Muscle of back (tissue), 11 donors: Measurements from ENCODE around the gene TOMM5. TPM values are rescaled to one million over a fixed set of nuclear protein-coding genes. Genes with fewer than 3 reads are reported as not detected.
A peak's percentile ranks its signal among the peaks of the same experiment; 100 is the strongest.
"Not testable (repeated sequence)": the region's sequence is repeated elsewhere in the genome, so short reads cannot be mapped to it uniquely, and the experiment has no call there.

Source experiments
- DNase-seq, 3 donors: peaks; one replicate each; pipeline versions ENCODE4 v3.0.0 to v3.0.0-alpha.2; 2013
- polyA plus RNA-seq, 10 donors: library from polyadenylated mRNA; unstranded; fragments of 120-200 nt; gene quantifications; one replicate each; pipeline ENCODE4 v1.2.1, GENCODE V29; 2013; ENCODE audit not compliant: insufficient read length in 10 of 10

The TOMM5 gene
- polyA plus RNA-seq, 10 donors = 71.5 to 102 (median 76.2) TPM

- DNase-seq = peak in 1 of 3 donors; percentile 28
These were observed 26.4 kb upstream of the TOMM5 start for GRCh38 chr9:37618817-37619216.

- peak in 2 of 3 donors; percentile 17 to 36 for DNase-seq
These were observed 25.4 kb upstream of the TOMM5 start for GRCh38 chr9:37617832-37618231.

GRCh38 chr9:37617161-37617560 lies 24.8 kb upstream of the TOMM5 start:
- peak in 1 of 3 donors; percentile 21 for DNase-seq

- no peak for DNase-seq
These were observed 19.6 kb upstream of the TOMM5 start for GRCh38 chr9:37611961-37612360.

- no peak for DNase-seq
These were observed 18.6 kb upstream of the TOMM5 start for GRCh38 chr9:37611014-37611413.

GRCh38 chr9:37609735-37610397 lies 17.5 kb upstream of the TOMM5 start:
- DNase-seq = no peak

GRCh38 chr9:37608250-37608649 lies 15.9 kb upstream of the TOMM5 start:
- DNase-seq = no peak

- DNase-seq = no peak
These were observed 11.9 kb upstream of the TOMM5 start for GRCh38 chr9:37604296-37604695.

GRCh38 chr9:37602817-37603216 lies 10.4 kb upstream of the TOMM5 start:
- DNase-seq = no peak

- not testable (repeated sequence) for DNase-seq
These were observed 9.7 kb upstream of the TOMM5 start for GRCh38 chr9:37602061-37602460.

- no peak for DNase-seq
These were observed 4.1 kb upstream of the TOMM5 start for GRCh38 chr9:37596504-37596903.

- no peak for DNase-seq
These were observed 1.6 kb upstream of the TOMM5 start for GRCh38 chr9:37593883-37594448.

GRCh38 chr9:37587521-37587920 lies 4.9 kb downstream of the TOMM5 start:
- no peak for DNase-seq

- no peak for DNase-seq
These were observed 8.8 kb downstream of the TOMM5 start for GRCh38 chr9:37583522-37584121.

- DNase-seq = peak in 2 of 3 donors; percentile 43 to 64
These were observed 9.7 kb downstream of the TOMM5 start for GRCh38 chr9:37582548-37583157.

- DNase-seq = peak; percentile 75 to 92 (median 85)
These were observed 16.3 kb downstream of the TOMM5 start, which contains the start of gene FBXO10 for GRCh38 chr9:37575921-37576721. Gene FBXO10, minus strand, starts transcription at chr9:37576380. Its CDS starts 34,612 bp downstream, at chr9:37541768.

- peak in 1 of 3 donors; percentile 44 for DNase-seq
These were observed 16.9 kb downstream of the TOMM5 start for GRCh38 chr9:37575511-37575914.

- DNase-seq = peak in 2 of 3 donors; percentile 21 to 27
These were observed 17.4 kb downstream of the TOMM5 start for GRCh38 chr9:37575001-37575400.

- peak in 1 of 3 donors; percentile 25 for DNase-seq
These were observed 18.1 kb downstream of the TOMM5 start for GRCh38 chr9:37574241-37574721.

GRCh38 chr9:37571282-37571681 lies 21.1 kb downstream of the TOMM5 start:
- DNase-seq = no peak

GRCh38 chr9:37566716-37567115 lies 25.7 kb downstream of the TOMM5 start:
- peak in 1 of 3 donors; percentile 27 for DNase-seq
